ENCODE results near the gene LRFN2.

- TF ChIP-seq CTCF (IDR thresholded peaks at IDR 0.05) = no peak
- no peak for TF ChIP-seq POLR2A (IDR thresholded peaks at IDR 0.05)
Observed at GRCh38 chr6:40611434-40611833, 24.3 kb upstream of the LRFN2 start.

All from breast epithelium (tissue), 3 donors.